HG03045 (cell line): ENCODE results near the gene CNFN.
"Not testable (repeated sequence)": the region's sequence is repeated elsewhere in the genome, so short reads cannot be mapped to it uniquely, and the experiment has no call there.

Experiments
- ATAC-seq: cut with Tn5 transposase; IDR thresholded peaks from one replicate; pipeline ENCODE4 v1.9.1; 2021; ENCODE audit warnings: mild to moderate bottlenecking, moderate library complexity; ENCODE audit not compliant: unreplicated experiment

The CNFN gene

DNA sequence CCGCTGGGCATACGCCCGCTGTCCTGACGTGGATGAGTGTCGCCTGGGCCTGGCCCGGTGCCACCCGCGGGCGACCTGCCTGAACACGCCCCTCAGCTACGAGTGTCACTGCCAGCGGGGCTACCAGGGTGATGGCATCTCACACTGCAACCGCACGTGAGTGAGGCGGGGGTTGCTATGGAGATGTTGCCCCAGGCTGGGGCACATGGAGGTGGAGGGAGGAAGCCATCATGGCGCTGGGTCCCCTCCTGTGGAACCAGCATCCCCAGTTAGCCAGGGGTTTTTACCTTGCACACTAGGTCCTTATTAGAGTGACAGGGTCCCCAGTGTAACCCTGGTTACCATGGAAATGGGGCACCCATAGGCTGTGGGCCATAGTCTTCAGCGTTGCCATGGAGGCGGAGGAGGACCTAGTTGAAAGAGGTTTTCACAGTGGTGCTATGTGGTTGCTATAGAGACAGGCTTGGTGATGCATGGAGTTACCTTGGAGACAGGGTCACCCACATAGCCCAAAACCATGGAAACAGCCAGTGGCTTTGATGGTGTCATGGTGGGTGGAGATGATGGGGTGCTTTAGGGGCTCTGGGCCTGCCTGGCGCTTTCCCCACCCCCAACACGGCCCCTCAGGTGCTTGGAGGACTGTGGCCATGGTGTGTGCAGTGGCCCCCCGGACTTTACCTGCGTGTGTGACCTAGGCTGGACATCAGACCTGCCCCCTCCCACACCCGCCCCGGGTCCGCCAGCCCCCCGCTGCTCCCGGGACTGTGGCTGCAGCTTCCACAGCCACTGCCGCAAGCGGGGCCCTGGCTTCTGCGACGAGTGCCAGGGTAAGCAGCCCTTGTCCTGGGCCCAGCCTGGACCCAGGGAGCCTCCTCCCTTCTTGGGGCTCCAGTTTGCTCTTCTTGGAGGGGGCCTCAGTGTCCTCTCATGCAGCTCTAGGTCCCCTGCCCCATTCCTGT is 37.5 kb downstream of the CNFN start:
- no peak for ATAC-seq

DNA sequence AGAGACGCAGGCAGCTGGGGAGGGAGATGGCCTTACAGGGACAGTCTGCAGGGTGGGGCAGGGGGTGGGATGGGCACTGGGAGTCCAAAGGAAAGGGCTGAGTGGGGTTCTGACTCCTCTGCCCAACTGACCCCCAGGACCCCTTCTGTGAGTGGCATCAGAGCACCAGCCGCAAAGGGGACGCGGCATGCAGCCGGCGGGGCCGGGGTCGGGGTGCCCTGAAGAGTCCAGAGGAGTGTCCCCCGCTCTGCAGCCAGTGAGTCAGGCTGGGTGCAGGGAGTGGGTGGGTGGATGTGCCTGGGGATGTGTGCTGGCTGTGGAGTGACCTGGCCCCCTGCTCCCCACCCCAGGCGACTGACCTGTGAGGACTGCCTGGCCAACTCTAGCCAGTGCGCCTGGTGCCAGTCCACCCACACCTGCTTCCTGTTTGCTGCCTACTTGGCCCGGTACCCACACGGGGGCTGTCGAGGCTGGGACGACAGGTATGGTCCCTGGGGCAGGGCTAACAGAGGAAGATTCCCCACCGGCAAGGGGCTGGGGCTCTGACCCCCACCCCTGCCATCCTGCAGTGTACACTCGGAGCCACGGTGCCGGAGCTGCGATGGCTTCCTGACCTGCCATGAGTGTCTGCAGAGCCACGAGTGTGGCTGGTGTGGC is 38.9 kb downstream of the CNFN start:
- ATAC-seq: no peak

GRCh38 chr19:42350417-42350816 is 39.7 kb downstream of the CNFN start:
- no peak for ATAC-seq

DNA sequence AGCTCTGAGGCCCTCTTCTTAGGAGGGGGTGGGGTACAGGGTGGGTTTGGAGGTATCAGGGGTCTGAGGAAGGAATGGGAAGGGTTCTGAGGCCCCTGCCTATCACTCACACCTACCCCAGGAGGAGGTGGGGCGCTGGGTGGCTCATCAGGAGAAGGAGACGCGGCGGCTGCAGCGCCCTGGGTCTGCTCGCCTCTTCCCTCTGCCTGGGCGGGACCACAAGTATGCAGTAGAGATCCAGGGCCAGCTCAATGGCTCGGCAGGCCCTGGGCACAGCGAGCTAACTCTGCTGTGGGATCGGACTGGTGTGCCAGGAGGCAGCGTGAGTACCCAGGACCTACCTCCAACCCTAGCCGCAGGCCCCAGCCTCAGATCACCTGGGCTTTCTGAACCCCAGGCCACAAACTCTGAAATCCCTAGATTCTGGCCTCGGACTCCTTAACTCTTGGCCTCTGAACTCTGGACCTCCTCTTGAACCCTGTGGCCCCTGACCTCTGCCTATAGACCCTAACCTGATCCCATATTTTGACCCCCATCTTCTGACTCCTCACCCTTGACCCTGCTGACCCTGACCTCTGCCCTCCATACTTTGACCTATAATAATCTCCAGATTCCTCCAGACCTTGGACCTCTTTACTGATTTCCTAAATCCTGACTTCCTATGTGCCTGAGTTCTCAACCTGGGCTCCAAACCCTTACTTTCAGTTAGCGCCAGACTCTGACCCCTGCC is 40.6 kb downstream of the CNFN start:
- ATAC-seq: no peak

- no peak for ATAC-seq
Observed at GRCh38 chr19:42348211-42348610, 41.9 kb downstream of the CNFN start.

- ATAC-seq: no peak
Observed at GRCh38 chr19:42345191-42345812, 44.8 kb downstream of the CNFN start.

DNA sequence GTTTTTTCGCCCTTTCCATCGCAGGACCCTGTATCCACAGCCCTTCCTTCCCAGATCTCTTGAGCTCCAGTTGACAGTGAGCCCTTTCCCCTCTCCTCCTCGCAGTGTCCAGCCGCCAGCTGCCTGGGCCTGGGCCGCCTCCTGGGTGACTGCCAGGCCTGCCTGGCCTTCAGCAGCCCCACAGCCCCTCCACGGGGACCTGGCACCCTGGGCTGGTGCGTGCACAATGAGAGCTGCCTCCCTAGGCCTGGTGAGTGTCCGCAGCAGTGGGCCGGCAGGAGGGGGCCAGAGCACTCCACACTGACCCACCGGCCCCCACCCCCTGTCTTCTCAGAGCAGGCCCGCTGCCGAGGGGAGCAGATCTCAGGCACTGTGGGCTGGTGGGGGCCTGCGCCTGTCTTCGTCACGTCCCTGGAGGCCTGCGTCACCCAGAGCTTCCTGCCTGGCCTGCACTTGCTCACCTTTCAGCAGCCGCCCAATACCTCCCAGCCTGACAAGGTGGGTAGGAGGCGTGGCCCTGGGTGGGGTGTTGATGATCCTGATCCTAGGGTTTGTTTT is 45.7 kb downstream of the CNFN start:
- ATAC-seq: no peak

DNA sequence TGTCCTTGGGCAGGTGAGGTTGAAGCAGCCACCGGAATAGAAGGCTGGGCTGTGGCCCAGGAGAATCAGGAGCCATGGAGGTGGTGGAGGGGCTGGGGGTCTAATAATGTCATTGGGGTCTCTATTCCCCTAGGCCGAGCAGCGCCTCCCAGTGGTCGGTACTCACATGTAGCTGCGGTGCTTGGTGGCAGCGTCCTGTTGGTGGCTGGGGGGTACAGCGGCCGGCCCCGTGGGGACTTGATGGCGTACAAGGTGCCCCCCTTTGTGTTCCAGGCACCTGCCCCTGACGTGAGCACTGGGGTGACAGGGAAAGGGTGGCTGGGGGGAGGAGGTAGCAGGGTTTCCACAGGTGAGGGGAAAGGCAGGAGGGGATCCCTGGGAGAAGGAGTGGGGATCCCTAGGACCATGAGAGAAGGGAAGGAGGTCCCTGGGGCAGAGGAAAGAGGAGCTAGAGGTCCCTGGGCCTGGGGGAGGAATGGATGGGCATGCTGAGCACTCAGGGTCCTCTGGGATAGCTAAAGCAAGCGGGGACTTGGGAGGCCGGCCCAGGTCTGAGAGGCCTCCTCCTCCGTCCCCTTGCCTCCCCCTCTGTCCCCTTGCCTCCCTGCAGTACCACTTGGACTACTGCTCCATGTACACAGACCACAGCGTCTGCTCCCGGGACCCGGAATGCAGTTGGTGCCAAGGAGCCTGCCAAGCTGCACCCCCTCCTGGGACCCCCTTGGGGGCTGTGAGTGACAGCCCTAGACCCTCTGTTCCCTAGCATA is 46.6 kb downstream of the CNFN start:
- ATAC-seq: no peak

GRCh38 chr19:42339922-42340321 is 50.2 kb downstream of the CNFN start:
- ATAC-seq: not testable (repeated sequence)

GRCh38 chr19:42339126-42339860 is 50.8 kb downstream of the CNFN start:
- ATAC-seq: not testable (repeated sequence)
